Suprapubic skin (tissue), 4 donors: Measurements from ENCODE around the gene SLIT1. TPM values are rescaled to one million over a fixed set of nuclear protein-coding genes. Genes with fewer than 3 reads are reported as not detected.

Experiments
- DNase-seq, 2 donors: peaks; one replicate each; pipeline ENCODE4 v3.0.0-alpha.2; 2019; ENCODE audit warnings: low spot score in 2 of 2
- H3K27ac ChIP-seq: fragments of 200-600 bp; sonication (generic); one replicate; pipeline ENCODE4 v1.5.1; 2019
- H3K27me3 ChIP-seq: fragments of 200-600 bp; sonication (generic); one replicate; pipeline ENCODE4 v1.5.1; 2019
- H3K36me3 ChIP-seq: fragments of 200-600 bp; sonication (generic); one replicate; pipeline ENCODE4 v1.5.1; 2019
- H3K4me1 ChIP-seq: fragments of 200-600 bp; sonication (generic); one replicate; pipeline ENCODE4 v1.5.1; 2019
- H3K4me3 ChIP-seq: fragments of 200-600 bp; sonication (generic); one replicate; pipeline ENCODE4 v1.5.1; 2019; ENCODE audit warnings: mild to moderate bottlenecking
- H3K9me3 ChIP-seq: fragments of 200-600 bp; sonication (generic); one replicate; pipeline ENCODE4 v1.5.1; 2019
- EP300 ChIP-seq: sonication (generic); formaldehyde crosslinking; IDR thresholded peaks from one replicate; pipeline ENCODE4 v1.6.1; 2017; ENCODE audit warnings: antibody characterized with exemption
- POLR2A ChIP-seq, 2 donors: fragments of 450-650 bp; IDR thresholded peaks; one replicate each; pipeline ENCODE4 v1.6.1; 2017; ENCODE audit warnings: antibody characterized with exemption in 2 of 2, mild to moderate bottlenecking in 2 of 2, moderate library complexity in 2 of 2
- POLR2AphosphoS5 ChIP-seq, 3 donors: sonication (generic); formaldehyde crosslinking; IDR thresholded peaks; one replicate each; pipeline ENCODE4 v1.6.1; 2017; ENCODE audit warnings: antibody characterized with exemption in 3 of 3
- WGBS: methylation state at CpG from one replicate; pipeline ENCODE4 v1.1.5; 2018; 5-methylcytosine and 5-hydroxymethylcytosine counted together
- total RNA-seq, 4 donors: library from RNA; depleted of rRNA; stranded (reverse); fragments of >200 nt; gene quantifications; one replicate each; pipeline ENCODE4 v1.1.0, GENCODE V29; 2016
- TF ChIP-seq, protein P1 (sequence below), 2 donors: fragments of 200-600 bp in 1 of 2; fragments of 450-650 bp in 1 of 2; sonication (generic) in 1 of 2; IDR thresholded peaks; one replicate each; pipeline ENCODE4 v1.5.1; 2016 to 2019; ENCODE audit warnings: antibody characterized with exemption in 2 of 2, mild to moderate bottlenecking in 1 of 2, moderate library complexity in 1 of 2

SLIT1 gene
- total RNA-seq, 4 donors from 2014 or later: 0.10 to 0.40 (median 0.11) TPM; not detected in 1

- no peak for TF ChIP-seq POLR2A (IDR thresholded peaks at IDR 0.05)
- TF ChIP-seq POLR2AphosphoS5 (IDR thresholded peaks at IDR 0.05): no peak
- TF ChIP-seq EP300: no peak
Observed at GRCh38 chr10:97128516-97129154, 57.1 kb downstream of the SLIT1 start.

DNA sequence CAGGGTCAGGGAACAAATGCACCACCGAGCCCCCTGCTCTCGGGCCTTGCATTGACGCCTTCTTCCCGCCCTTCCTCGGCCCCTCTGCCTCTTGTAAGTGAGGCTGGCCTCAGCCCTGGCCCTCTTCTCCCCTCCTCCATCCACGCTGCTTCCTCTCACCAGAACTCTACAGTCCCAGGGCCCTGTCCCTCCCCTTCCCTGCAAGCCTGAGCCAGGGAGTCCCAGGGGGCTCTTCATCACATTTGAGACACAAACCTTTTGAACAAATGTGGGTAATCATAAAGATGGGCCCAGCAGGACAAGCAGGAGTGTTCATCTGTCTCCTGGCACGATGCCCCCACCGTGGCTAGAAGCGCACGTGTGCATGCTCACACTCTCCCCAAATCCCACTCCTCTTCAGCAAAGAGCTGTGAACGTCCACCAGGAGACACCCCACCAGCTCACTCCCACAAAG lies 57.7 kb downstream of the SLIT1 start:
- H3K36me3 ChIP-seq: no peaks in the 10 kb centered on the region
- DNase-seq: no peak
- H3K27me3 ChIP-seq: peaks cover 26% of the 10 kb centered on the region
- H3K27ac ChIP-seq: no peak overlapping the region
- no peaks in the 10 kb centered on the region for H3K4me1 ChIP-seq
- WGBS: 76% methylated on average over 11 of the region's 11 CpGs
- TF ChIP-seq POLR2A (IDR thresholded peaks at IDR 0.05) (no peak), POLR2AphosphoS5 (IDR thresholded peaks at IDR 0.05) (no peak), EP300 (no peak)
- TF ChIP-seq, protein P1, sequence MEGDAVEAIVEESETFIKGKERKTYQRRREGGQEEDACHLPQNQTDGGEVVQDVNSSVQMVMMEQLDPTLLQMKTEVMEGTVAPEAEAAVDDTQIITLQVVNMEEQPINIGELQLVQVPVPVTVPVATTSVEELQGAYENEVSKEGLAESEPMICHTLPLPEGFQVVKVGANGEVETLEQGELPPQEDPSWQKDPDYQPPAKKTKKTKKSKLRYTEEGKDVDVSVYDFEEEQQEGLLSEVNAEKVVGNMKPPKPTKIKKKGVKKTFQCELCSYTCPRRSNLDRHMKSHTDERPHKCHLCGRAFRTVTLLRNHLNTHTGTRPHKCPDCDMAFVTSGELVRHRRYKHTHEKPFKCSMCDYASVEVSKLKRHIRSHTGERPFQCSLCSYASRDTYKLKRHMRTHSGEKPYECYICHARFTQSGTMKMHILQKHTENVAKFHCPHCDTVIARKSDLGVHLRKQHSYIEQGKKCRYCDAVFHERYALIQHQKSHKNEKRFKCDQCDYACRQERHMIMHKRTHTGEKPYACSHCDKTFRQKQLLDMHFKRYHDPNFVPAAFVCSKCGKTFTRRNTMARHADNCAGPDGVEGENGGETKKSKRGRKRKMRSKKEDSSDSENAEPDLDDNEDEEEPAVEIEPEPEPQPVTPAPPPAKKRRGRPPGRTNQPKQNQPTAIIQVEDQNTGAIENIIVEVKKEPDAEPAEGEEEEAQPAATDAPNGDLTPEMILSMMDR (IDR thresholded peaks at IDR 0.05): no peak
- no peaks in the 10 kb centered on the region for H3K9me3 ChIP-seq
- no peak overlapping the region for H3K4me3 ChIP-seq

More at GRCh38 chr10:97128516-97129154, 57.1 kb downstream of the SLIT1 start:
- DNase-seq: no peak
- Histone ChIP-seq H3K36me3 (no peaks in the 10 kb centered on the region), H3K4me1 (no peaks in the 10 kb centered on the region), H3K27ac (no peak overlapping the region), H3K27me3 (peaks cover 20% of the 10 kb centered on the region), H3K4me3 (no peak overlapping the region), H3K9me3 (no peaks in the 10 kb centered on the region)
- WGBS: 68% methylated on average over 12 of the region's 12 CpGs

GRCh38 chr10:97127509-97127908 lies 58.2 kb downstream of the SLIT1 start:
- DNase-seq: no peak
- no peak for TF ChIP-seq EP300
- TF ChIP-seq, protein P1 (IDR thresholded peaks at IDR 0.05): no peak
- no peak for TF ChIP-seq POLR2AphosphoS5 (IDR thresholded peaks at IDR 0.05)
- TF ChIP-seq POLR2A (IDR thresholded peaks at IDR 0.05): no peak
- H3K4me1 ChIP-seq: no peaks in the 10 kb centered on the region
- H3K4me3 ChIP-seq: no peak overlapping the region
- H3K27me3 ChIP-seq: peaks cover 29% of the 10 kb centered on the region
- H3K36me3 ChIP-seq: no peaks in the 10 kb centered on the region
- no peaks in the 10 kb centered on the region for H3K9me3 ChIP-seq
- no peak overlapping the region for H3K27ac ChIP-seq
- 65% methylated on average over 6 of the region's 7 CpGs for WGBS

DNA sequence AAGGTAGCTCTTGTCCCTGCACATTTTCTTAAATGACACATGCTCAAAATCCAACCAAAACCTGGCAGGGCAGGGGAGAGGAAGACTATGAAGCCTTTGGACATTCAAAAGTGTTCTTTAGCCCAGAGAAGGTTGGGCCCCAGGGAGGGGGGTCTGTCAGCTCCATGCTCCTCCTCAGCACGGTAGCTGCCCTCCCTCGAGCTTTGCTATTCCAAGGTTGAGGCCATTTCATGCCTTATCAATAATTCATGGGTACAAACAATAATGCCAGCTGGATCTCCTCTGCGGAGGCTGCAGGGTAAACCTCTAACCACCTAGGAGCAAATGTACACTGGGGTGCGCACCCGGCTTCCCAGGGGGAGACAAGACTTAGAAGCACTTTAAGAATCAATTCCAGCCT lies 61.5 kb downstream of the SLIT1 start:
- H3K4me3 ChIP-seq: no peak overlapping the region
- H3K4me1 ChIP-seq: no peaks in the 10 kb centered on the region
- H3K36me3 ChIP-seq: no peaks in the 10 kb centered on the region
- TF ChIP-seq POLR2A (IDR thresholded peaks at IDR 0.05) (no peak), POLR2AphosphoS5 (IDR thresholded peaks at IDR 0.05) (no peak), EP300 (no peak)
- TF ChIP-seq, protein P1 (IDR thresholded peaks at IDR 0.05): no peak
- peaks cover 46% of the 10 kb centered on the region for H3K27me3 ChIP-seq
- WGBS: 84% methylated on average over 3 of the region's 5 CpGs
- no peaks in the 10 kb centered on the region for H3K9me3 ChIP-seq
- no peak overlapping the region for H3K27ac ChIP-seq
- DNase-seq: no peak

DNA sequence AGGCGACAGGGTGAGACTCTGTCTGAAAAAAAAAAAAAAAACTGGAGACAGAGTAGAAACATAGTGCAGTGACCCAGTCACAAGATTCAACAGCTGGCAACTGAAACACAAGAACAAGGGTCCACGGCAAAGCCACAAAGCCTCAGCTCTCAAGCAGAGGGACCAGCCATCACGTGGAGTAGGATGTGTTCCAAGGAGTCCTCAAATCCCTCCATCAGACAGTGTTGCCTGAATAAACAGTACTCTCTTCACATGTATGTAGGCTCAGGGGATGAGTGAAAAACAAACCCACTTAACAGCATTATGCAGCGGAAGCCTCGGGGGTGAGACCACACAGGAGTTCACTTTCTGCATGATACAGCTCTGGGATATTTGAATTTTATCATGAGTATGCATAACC lies 62.0 kb downstream of the SLIT1 start:
- no peak for DNase-seq
- Histone ChIP-seq H3K9me3 (no peaks in the 10 kb centered on the region), H3K27ac (no peak overlapping the region), H3K4me3 (no peak overlapping the region), H3K27me3 (peaks cover 50% of the 10 kb centered on the region), H3K4me1 (no peaks in the 10 kb centered on the region), H3K36me3 (no peaks in the 10 kb centered on the region)
- no peak for TF ChIP-seq POLR2AphosphoS5 (IDR thresholded peaks at IDR 0.05)
- TF ChIP-seq POLR2A (IDR thresholded peaks at IDR 0.05): no peak
- no peak for TF ChIP-seq EP300
- TF ChIP-seq, protein P1 (IDR thresholded peaks at IDR 0.05): no peak
- WGBS: 88% methylated on average over 5 of the region's 5 CpGs
